Coronary artery (tissue), 2 donors: ENCODE results near the gene TFG.

Experiments
- DNase-seq: peaks from one replicate; pipeline ENCODE4 v3.0.0-alpha.2; 2017; ENCODE audit warnings: low spot score
- H3K27ac ChIP-seq, 2 donors: fragments of 200-600 bp; sonication (generic); one replicate each; pipeline ENCODE4 v1.5.1; 2016 to 2019
- H3K4me3 ChIP-seq: fragments of 200-600 bp; sonication (generic); 2 replicates; pipeline ENCODE4 v1.5.1; 2016; ENCODE audit warnings: mild to moderate bottlenecking, moderate library complexity
- TF ChIP-seq, protein P1 (sequence below): fragments of 200-600 bp; sonication (generic); IDR thresholded peaks from one replicate; pipeline ENCODE4 v1.5.1; 2019; ENCODE audit warnings: antibody characterized with exemption

The TFG gene

GRCh38 chr3:100761211-100761942 lies 52.1 kb downstream of the TFG start:
- no peak overlapping the region for H3K4me3 ChIP-seq
- no peak for DNase-seq
- H3K27ac ChIP-seq, result peak overlapping the region in 1 of 2 donors; percentile 10
- TF ChIP-seq, protein P1, sequence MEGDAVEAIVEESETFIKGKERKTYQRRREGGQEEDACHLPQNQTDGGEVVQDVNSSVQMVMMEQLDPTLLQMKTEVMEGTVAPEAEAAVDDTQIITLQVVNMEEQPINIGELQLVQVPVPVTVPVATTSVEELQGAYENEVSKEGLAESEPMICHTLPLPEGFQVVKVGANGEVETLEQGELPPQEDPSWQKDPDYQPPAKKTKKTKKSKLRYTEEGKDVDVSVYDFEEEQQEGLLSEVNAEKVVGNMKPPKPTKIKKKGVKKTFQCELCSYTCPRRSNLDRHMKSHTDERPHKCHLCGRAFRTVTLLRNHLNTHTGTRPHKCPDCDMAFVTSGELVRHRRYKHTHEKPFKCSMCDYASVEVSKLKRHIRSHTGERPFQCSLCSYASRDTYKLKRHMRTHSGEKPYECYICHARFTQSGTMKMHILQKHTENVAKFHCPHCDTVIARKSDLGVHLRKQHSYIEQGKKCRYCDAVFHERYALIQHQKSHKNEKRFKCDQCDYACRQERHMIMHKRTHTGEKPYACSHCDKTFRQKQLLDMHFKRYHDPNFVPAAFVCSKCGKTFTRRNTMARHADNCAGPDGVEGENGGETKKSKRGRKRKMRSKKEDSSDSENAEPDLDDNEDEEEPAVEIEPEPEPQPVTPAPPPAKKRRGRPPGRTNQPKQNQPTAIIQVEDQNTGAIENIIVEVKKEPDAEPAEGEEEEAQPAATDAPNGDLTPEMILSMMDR, result no peak

- TF ChIP-seq, protein P1, result no peak
- no peak for DNase-seq
- H3K4me3 ChIP-seq, result no peak overlapping the region
These were observed 52.7 kb downstream of the TFG start for GRCh38 chr3:100761951-100762350.

GRCh38 chr3:100765437-100765975 lies 56.2 kb downstream of the TFG start:
- no peak for DNase-seq
- Histone ChIP-seq H3K4me3 (no peak overlapping the region), H3K27ac (no peak overlapping the region)
- TF ChIP-seq, protein P1, result no peak

More at GRCh38 chr3:100761951-100762350, 52.7 kb downstream of the TFG start:
- no peak overlapping the region for H3K27ac ChIP-seq

- Histone ChIP-seq H3K27ac (no peak overlapping the region), H3K4me3 (no peak overlapping the region)
- DNase-seq, result no peak
- TF ChIP-seq, protein P1, result no peak
These were observed 56.8 kb downstream of the TFG start for GRCh38 chr3:100766069-100766468.

DNA sequence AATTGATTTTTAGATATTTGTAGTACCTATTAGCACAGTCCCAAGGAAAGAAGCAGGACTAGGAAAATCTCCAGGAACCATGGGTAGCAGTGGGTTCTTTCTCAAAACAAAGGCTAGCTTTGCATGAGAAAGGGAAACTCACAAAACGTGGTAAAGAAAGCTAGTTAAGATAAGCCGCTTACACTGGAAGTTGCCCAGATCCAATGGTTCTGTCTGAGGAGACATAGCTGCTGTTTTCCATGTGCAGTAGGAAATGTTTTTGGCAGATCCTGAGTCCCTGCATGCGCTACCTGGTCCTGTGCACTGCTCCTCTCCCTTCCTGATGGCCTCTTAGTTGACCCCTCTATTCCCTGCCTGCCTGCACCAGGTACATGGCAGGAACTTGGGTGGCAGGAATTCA lies 60.4 kb downstream of the TFG start:
- Histone ChIP-seq H3K4me3 (no peak overlapping the region), H3K27ac (no peak overlapping the region)
- TF ChIP-seq, protein P1, result no peak
- DNase-seq, result no peak

GRCh38 chr3:100775226-100775625 lies 65.9 kb downstream of the TFG start:
- TF ChIP-seq, protein P1, result no peak
- H3K4me3 ChIP-seq, result no peak overlapping the region

GRCh38 chr3:100775669-100776068 lies 66.4 kb downstream of the TFG start:
- no peak overlapping the region for H3K27ac ChIP-seq
- no peak overlapping the region for H3K4me3 ChIP-seq
- TF ChIP-seq, protein P1, result no peak
- no peak for DNase-seq

More at GRCh38 chr3:100775226-100775625, 65.9 kb downstream of the TFG start:
- DNase-seq, result no peak
- no peak overlapping the region for H3K27ac ChIP-seq
